GM21423 (cell line): ENCODE data around the gene UGGT2.
"Not testable (repeated sequence)": the region's sequence is repeated elsewhere in the genome, so short reads cannot be mapped to it uniquely, and the experiment has no call there.

ENCODE experiments used
- ATAC-seq: cut with Tn5 transposase; IDR thresholded peaks from one replicate; pipeline ENCODE4 v1.9.1; 2021; ENCODE audit warnings: mild to moderate bottlenecking, moderate library complexity; ENCODE audit not compliant: unreplicated experiment

Gene UGGT2

DNA sequence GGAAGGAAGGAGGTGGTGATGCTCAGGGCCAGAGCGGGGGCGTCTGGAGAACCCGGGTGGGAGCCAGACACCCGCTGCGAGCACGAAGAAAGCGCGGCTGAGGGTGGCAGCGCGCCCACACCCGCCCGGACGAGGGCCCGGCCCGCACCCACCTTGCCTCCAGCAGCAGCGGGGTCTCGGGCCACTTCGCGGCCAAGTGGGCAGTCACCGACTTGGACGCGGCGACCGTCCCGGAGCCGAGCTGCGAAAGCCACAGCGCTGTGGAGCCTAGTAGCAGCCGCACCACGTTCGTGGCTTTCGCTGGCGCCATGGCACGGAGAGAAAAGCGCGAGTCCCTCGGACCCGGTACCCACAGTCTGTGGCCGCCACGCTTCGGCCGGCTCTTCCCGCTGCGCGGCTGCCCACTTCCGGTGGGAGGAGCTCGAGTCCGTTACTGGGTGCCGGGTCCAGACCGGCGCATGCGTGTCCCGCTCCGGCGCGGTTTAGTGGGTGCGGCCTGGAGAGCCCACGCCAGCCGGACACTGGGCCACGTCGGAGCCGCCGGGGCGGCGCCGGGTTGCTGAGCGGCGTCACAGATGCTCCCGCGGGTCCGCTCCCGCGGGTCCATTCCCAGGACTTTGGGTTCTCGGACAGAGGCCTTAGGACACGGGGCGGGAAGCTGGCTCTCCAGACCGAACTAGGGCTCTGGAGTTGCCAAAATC is at the start of gene UGGT2:
UGGT2 (minus strand) TSS at position 399 of the 701 bp plus-strand sequence; CDS start at position 310, 89 bp downstream.
- ATAC-seq: peak; percentile 96

GRCh38 chr13:96100457-96101220 is 47.4 kb upstream of the UGGT2 start:
- ATAC-seq: no peak

- no peak for ATAC-seq
These were observed 40.2 kb upstream of the UGGT2 start for GRCh38 chr13:96093296-96094006.

GRCh38 chr13:96091164-96092117 is 38.2 kb upstream of the UGGT2 start:
- no peak for ATAC-seq

- no peak for ATAC-seq
These were observed 37.3 kb upstream of the UGGT2 start for GRCh38 chr13:96090240-96091101.

GRCh38 chr13:96089749-96090239 is 36.6 kb upstream of the UGGT2 start, which contains the start of gene HS6ST3:
Gene HS6ST3 (plus strand): TSS chr13:96090107.
- ATAC-seq: no peak

DNA sequence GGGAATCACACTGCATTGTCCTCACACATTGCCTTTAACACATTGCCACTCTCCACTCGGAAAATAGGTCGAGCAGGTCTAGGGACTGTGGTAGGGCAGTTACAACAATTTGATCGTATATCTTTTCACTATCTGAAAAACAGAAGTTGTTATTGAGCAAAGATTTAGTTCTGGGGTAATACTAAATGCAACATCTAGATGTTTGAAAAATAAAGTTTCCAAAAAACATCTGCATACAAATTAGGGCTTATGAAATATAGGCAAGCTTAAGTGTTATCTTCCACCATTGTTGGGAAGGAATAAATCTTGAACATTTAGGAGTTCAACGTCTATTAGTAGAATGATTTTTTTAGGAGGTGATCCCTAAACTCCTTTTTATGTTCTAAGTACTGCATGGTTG is 35.9 kb upstream of the UGGT2 start:
- ATAC-seq: no peak

DNA sequence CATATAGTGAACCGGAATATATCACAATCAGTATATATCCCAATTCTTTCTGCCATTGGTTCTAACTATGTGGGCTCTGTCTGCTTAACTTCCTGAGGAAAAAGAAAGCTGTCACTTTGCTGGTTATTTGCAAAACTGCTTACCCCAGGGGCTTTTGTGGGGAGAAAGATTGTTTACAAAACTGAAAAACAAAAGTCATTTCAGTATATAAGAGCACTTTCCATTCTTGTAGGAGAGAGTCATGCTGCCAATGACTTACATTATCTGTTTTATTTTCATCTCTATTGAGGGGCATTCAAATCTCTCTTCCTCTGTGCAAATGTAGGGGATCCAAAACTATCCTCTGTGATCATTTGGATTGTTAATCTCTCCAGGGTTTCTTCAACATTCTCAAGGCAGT is 33.5 kb upstream of the UGGT2 start:
- no peak for ATAC-seq

DNA sequence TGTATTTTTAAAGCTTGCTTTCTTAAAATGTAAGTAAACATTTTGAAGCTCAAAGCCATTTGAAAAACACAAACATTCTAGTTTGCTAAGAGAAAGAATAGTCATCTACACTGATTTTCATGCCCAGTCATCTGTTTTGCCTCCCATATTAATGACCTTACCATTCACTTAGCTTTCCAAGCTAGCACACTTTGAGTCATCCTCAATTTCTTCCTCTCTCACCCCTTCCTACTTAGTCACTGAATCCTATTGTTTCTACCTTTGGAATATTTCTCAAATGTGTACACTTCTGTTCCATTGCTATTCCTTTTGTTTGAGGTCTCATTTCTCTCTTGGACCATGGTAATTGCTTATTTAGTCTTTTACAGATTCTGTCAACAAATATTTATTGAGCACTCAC is 29.4 kb upstream of the UGGT2 start:
- ATAC-seq: no peak

GRCh38 chr13:96081888-96082287 is 28.7 kb upstream of the UGGT2 start:
- no peak for ATAC-seq

- no peak for ATAC-seq
These were observed 27.5 kb upstream of the UGGT2 start for GRCh38 chr13:96080676-96081075.

- no peak for ATAC-seq
These were observed 22.8 kb upstream of the UGGT2 start for GRCh38 chr13:96075953-96076543.

GRCh38 chr13:96072392-96072791 is 19.2 kb upstream of the UGGT2 start:
- no peak for ATAC-seq

- no peak for ATAC-seq
These were observed 18.3 kb upstream of the UGGT2 start for GRCh38 chr13:96071504-96071903.

DNA sequence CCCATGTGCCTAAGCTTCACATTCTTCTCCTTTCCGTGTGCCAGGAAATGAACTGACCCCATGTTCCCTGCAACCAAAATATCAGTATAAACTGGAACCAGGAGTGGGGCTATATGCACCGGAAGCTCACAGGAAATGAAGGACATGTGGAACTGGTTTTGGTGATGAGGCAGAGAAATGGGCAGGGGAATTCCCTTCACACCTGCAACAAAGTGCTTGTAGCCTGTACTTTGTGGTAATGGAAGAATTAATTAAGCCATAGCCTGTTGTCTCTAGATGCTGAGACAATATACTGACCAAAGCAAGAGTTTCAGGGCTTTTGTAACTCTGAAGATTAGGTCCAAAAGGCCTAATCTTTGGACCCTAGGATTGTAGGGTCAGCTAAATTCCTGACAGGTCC is 15.5 kb upstream of the UGGT2 start:
- ATAC-seq: no peak

DNA sequence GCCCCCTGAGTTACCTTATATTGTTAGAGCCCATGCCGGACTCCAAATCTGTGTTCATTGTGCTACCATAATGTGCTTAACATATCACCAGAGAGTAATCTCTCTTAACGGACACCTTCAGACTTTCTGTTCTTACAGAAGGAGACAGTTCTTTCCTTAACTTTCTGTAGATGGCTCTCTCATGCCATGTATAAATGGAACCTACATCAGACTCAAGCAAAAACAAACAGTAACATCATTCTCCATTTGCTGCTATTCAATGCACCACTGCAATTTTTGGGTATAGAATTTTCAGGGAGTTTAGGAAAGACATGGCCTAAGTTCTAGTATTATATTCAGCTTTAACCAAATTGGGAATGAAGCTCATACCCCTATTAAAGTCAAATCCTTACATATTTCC is 12.6 kb upstream of the UGGT2 start:
- ATAC-seq: no peak

GRCh38 chr13:96052656-96053002 is 572 bp downstream of the UGGT2 start:
- ATAC-seq: peak; percentile 51

GRCh38 chr13:96051946-96052345 is 1.3 kb downstream of the UGGT2 start:
- ATAC-seq: not testable (repeated sequence)

DNA sequence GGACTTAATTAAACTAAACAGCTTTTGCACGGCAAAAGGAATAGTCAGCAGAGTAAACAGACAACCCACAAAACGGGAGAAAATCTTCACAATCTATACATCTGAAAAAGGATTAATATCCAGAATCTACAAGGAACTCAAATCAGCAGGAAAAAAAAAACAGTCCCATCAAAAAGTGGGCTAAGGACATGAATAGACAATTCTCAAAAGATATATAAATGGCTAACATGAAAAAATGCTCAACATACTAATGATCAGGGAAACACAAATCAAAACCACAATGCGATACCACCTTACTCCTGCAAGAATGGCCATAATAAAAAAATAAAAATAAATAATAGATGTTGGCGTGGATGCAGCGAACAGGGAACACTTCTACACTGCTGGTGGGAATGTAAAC is 1.7 kb downstream of the UGGT2 start:
- not testable (repeated sequence) for ATAC-seq
